ENCODE measurements around the gene PCBP3. TPM values are rescaled to one million over a fixed set of nuclear protein-coding genes. Genes with fewer than 3 reads are reported as not detected.

PCBP3 gene
- polyA plus RNA-seq, 1 donor from 2014 or later, result 1.7 TPM

DNA sequence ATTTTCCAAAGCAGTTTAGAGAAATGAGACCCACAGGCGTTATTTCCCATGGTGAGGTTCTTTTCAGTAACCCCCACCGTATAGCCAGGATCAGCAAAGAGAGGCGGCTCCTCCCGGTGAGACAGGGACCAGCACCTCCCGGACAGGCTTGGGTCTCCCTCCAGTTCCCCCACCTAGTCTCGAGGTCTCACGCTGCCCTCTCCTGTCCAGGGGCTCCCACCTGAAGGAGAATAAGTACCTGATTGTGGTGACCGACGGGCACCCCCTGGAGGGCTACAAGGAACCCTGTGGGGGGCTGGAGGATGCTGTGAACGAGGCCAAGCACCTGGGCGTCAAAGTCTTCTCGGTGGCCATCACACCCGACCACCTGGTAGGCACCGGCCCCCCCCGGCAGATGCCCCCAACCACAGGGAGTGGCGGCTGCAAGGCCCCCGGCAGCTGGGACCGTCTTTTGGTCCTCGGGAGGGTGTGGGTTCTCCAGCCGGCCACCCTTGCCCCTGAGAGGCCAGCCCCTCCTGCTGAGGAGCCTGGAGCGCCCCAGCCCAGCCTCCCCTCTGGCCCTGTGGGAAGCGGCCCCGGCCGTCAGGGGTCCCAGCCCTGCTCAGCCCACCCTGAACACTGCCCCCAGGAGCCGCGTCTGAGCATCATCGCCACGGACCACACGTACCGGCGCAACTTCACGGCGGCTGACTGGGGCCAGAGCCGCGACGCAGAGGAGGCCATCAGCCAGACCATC, 343.0 kb downstream of the PCBP3 start:
- H4K20me1 ChIP-seq (ENCODE audit: insufficient read depth), result no peaks in the 10 kb centered on the region
- H3K4me3 ChIP-seq (ENCODE audit: low read length), result no peak overlapping the region
- no peak overlapping the region for H3K9ac ChIP-seq (ENCODE audit: low read length)
- H3K27ac ChIP-seq (ENCODE audit: low read length), result no peak overlapping the region
- H3K36me3 ChIP-seq (ENCODE audit: insufficient read depth, low read length), result no peaks in the 10 kb centered on the region
- H3K4me2 ChIP-seq (ENCODE audit: low read length), result no peak overlapping the region
- no peaks in the 10 kb centered on the region for H3F3A ChIP-seq (ENCODE audit: insufficient read depth, low read length, poor library complexity, severe bottlenecking)
- no peak overlapping the region for H2AFZ ChIP-seq (ENCODE audit: low read depth, low read length)
- no peaks in the 10 kb centered on the region for H3K27me3 ChIP-seq (ENCODE audit: insufficient read depth, low read depth, low read length)
- TF ChIP-seq EZH2 (IDR thresholded peaks at IDR 0.05; ENCODE audit: borderline replicate concordance, insufficient read depth, low read length, poor library complexity, severe bottlenecking) (no peak), TAF1 (IDR thresholded peaks at IDR 0.05; ENCODE audit: low read depth) (no peak), MXI1 (conservative IDR thresholded peaks at IDR 0.05; ENCODE audit: poor library complexity, severe bottlenecking) (no peak), RAD21 (conservative IDR thresholded peaks at IDR 0.05) (no peak), SMC3 (conservative IDR thresholded peaks at IDR 0.05; ENCODE audit: poor library complexity) (no peak), EP300 (conservative IDR thresholded peaks at IDR 0.05; ENCODE audit: poor library complexity, severe bottlenecking) (no peak), POLR2AphosphoS5 (IDR thresholded peaks at IDR 0.05) (no peak)
- TF ChIP-seq, protein P1, sequence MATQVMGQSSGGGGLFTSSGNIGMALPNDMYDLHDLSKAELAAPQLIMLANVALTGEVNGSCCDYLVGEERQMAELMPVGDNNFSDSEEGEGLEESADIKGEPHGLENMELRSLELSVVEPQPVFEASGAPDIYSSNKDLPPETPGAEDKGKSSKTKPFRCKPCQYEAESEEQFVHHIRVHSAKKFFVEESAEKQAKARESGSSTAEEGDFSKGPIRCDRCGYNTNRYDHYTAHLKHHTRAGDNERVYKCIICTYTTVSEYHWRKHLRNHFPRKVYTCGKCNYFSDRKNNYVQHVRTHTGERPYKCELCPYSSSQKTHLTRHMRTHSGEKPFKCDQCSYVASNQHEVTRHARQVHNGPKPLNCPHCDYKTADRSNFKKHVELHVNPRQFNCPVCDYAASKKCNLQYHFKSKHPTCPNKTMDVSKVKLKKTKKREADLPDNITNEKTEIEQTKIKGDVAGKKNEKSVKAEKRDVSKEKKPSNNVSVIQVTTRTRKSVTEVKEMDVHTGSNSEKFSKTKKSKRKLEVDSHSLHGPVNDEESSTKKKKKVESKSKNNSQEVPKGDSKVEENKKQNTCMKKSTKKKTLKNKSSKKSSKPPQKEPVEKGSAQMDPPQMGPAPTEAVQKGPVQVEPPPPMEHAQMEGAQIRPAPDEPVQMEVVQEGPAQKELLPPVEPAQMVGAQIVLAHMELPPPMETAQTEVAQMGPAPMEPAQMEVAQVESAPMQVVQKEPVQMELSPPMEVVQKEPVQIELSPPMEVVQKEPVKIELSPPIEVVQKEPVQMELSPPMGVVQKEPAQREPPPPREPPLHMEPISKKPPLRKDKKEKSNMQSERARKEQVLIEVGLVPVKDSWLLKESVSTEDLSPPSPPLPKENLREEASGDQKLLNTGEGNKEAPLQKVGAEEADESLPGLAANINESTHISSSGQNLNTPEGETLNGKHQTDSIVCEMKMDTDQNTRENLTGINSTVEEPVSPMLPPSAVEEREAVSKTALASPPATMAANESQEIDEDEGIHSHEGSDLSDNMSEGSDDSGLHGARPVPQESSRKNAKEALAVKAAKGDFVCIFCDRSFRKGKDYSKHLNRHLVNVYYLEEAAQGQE (IDR thresholded peaks at IDR 0.05; ENCODE audit: borderline replicate concordance), result no peak
- TF ChIP-seq, protein P2, sequence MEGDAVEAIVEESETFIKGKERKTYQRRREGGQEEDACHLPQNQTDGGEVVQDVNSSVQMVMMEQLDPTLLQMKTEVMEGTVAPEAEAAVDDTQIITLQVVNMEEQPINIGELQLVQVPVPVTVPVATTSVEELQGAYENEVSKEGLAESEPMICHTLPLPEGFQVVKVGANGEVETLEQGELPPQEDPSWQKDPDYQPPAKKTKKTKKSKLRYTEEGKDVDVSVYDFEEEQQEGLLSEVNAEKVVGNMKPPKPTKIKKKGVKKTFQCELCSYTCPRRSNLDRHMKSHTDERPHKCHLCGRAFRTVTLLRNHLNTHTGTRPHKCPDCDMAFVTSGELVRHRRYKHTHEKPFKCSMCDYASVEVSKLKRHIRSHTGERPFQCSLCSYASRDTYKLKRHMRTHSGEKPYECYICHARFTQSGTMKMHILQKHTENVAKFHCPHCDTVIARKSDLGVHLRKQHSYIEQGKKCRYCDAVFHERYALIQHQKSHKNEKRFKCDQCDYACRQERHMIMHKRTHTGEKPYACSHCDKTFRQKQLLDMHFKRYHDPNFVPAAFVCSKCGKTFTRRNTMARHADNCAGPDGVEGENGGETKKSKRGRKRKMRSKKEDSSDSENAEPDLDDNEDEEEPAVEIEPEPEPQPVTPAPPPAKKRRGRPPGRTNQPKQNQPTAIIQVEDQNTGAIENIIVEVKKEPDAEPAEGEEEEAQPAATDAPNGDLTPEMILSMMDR (IDR thresholded peaks at IDR 0.05; ENCODE audit: poor library complexity, severe bottlenecking), result no peak
- H3K9me2 ChIP-seq (ENCODE audit: insufficient read depth, low read length), result no peaks in the 10 kb centered on the region
- no peaks in the 10 kb centered on the region for H3K9me3 ChIP-seq (ENCODE audit: low read length)
- H3K79me2 ChIP-seq (replicated peaks; ENCODE audit: insufficient read depth, low read length), result no peaks in the 10 kb centered on the region

DNA sequence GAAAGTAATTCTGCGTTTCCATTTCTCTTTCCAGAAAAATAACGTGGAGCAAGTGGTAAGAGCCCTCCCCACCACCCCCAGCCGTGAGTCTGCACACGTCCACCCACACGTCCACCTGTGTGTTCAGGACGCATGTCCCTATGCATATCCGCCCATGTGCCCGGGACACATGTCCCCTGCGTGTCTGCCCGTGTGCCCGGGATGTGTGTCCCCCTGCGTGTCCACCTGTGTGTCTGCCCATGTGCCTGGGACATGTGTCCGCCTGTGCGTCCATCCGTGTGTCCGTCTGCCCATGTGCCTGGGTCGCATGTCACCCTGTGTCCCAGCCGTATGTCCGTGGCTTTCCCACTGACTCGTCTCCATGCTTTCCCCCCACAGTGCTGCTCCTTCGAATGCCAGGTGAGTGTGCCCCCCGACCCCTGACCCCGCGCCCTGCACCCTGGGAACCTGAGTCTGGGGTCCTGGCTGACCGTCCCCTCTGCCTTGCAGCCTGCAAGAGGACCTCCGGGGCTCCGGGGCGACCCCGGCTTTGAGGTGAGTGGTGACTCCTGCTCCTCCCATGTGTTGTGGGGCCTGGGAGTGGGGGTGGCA, 343.7 kb downstream of the PCBP3 start:
- Histone ChIP-seq H3K4me2 (ENCODE audit: low read length) (no peak overlapping the region), H3K27ac (ENCODE audit: low read length) (no peak overlapping the region), H4K20me1 (ENCODE audit: insufficient read depth) (no peaks in the 10 kb centered on the region), H2AFZ (ENCODE audit: low read depth, low read length) (no peak overlapping the region), H3K9me2 (ENCODE audit: insufficient read depth, low read length) (no peaks in the 10 kb centered on the region), H3K79me2 (replicated peaks; ENCODE audit: insufficient read depth, low read length) (no peaks in the 10 kb centered on the region), H3K9me3 (ENCODE audit: low read length) (no peaks in the 10 kb centered on the region), H3F3A (ENCODE audit: insufficient read depth, low read length, poor library complexity, severe bottlenecking) (no peaks in the 10 kb centered on the region), H3K4me3 (ENCODE audit: low read length) (no peak overlapping the region), H3K27me3 (ENCODE audit: insufficient read depth, low read depth, low read length) (no peaks in the 10 kb centered on the region), H3K36me3 (ENCODE audit: insufficient read depth, low read length) (no peaks in the 10 kb centered on the region), H3K9ac (ENCODE audit: low read length) (no peak overlapping the region)
- TF ChIP-seq, protein P2 (IDR thresholded peaks at IDR 0.05; ENCODE audit: poor library complexity, severe bottlenecking), result no peak
- TF ChIP-seq MXI1 (conservative IDR thresholded peaks at IDR 0.05; ENCODE audit: poor library complexity, severe bottlenecking), result no peak
- TF ChIP-seq, protein P1 (IDR thresholded peaks at IDR 0.05; ENCODE audit: borderline replicate concordance), result no peak
- TF ChIP-seq SMC3 (conservative IDR thresholded peaks at IDR 0.05; ENCODE audit: poor library complexity), result no peak
- TF ChIP-seq POLR2AphosphoS5 (IDR thresholded peaks at IDR 0.05), result no peak
- no peak for TF ChIP-seq RAD21 (conservative IDR thresholded peaks at IDR 0.05)
- TF ChIP-seq TAF1 (IDR thresholded peaks at IDR 0.05; ENCODE audit: low read depth), result no peak
- no peak for TF ChIP-seq EP300 (conservative IDR thresholded peaks at IDR 0.05; ENCODE audit: poor library complexity, severe bottlenecking)
- no peak for TF ChIP-seq EZH2 (IDR thresholded peaks at IDR 0.05; ENCODE audit: borderline replicate concordance, insufficient read depth, low read length, poor library complexity, severe bottlenecking)

Measured in neural cell (in vitro differentiated cells).